Loucy (cell line): ENCODE data around the gene CD101.

Source experiments
- EZH2phosphoT487 ChIP-seq: fragments of 200-600 bp; IDR thresholded peaks from 2 replicates; pipeline ENCODE4 v1.6.1; 2018; ENCODE audit warnings: antibody characterized with exemption, mild to moderate bottlenecking, moderate library complexity, borderline replicate concordance
- TF ChIP-seq, protein P1 (sequence below): fragments of 200-600 bp; sonication (generic); conservative IDR thresholded peaks from 2 replicates; pipeline ENCODE4 v1.5.1; 2014; ENCODE audit warnings: mild to moderate bottlenecking, antibody characterized with exemption, low read length

DNA sequence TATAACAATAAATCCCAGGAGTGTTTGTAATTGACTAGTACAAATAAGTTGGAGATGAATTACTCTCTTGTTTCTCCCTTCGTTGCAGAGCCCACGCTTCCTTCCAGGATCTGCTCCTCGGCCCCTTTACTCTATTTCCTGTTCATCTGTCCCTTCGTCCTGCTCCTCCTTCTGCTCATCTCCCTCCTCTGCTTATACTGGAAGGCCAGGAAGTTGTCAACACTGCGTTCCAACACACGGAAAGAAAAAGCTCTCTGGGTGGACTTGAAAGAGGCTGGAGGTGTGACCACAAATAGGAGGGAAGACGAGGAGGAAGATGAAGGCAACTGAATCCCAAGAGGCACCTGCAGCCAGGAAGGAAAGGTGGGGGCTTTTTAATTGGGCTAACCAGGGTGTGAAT is 32.2 kb downstream of the CD101 start:
- TF ChIP-seq, protein P1, sequence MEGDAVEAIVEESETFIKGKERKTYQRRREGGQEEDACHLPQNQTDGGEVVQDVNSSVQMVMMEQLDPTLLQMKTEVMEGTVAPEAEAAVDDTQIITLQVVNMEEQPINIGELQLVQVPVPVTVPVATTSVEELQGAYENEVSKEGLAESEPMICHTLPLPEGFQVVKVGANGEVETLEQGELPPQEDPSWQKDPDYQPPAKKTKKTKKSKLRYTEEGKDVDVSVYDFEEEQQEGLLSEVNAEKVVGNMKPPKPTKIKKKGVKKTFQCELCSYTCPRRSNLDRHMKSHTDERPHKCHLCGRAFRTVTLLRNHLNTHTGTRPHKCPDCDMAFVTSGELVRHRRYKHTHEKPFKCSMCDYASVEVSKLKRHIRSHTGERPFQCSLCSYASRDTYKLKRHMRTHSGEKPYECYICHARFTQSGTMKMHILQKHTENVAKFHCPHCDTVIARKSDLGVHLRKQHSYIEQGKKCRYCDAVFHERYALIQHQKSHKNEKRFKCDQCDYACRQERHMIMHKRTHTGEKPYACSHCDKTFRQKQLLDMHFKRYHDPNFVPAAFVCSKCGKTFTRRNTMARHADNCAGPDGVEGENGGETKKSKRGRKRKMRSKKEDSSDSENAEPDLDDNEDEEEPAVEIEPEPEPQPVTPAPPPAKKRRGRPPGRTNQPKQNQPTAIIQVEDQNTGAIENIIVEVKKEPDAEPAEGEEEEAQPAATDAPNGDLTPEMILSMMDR, result no peak
- TF ChIP-seq EZH2phosphoT487, result no peak
